IMR-90 (cell line): Measurements from ENCODE around the gene LRRK2. TPM values are rescaled to one million over a fixed set of nuclear protein-coding genes. Genes with fewer than 3 reads are reported as not detected.

Experiments
- ATAC-seq: fragments of 200-7000 bp; cut with Tn5 transposase; 2 replicates; pipeline ENCODE4 v1.9.1; 2020; ENCODE audit warnings: low read depth, mild to moderate bottlenecking, moderate library complexity
- BruUV-seq: library from RNA; stranded (reverse); fragments of 400-500 nt; replicated peaks from 2 replicates; lab custom pipeline; 2021; lab: Mats Ljungman, UMichigan
- CTCF ChIA-PET: fragments of 300-600 bp; formaldehyde crosslinking; extraction: SDS; loops from one replicate; lab custom pipeline; 2021; ENCODE audit warnings: antibody characterized with exemption; lab: Yijun Ruan, JAX
- POLR2A ChIA-PET: fragments of 300-600 bp; sonication (Branson Sonifier 250); formaldehyde crosslinking; loops from one replicate; lab custom pipeline; 2022; ENCODE audit warnings: antibody characterized with exemption; ENCODE audit not compliant: unreplicated experiment; lab: Charles Lee
- DNase-seq: peaks from one replicate; pipeline ENCODE4 v3.0.0; 2013
- H2AFZ ChIP-seq: replicated peaks from 2 replicates; pipeline ENCODE3; 2013; ENCODE audit warnings: low read length, mild to moderate bottlenecking; ENCODE audit not compliant: poor library complexity
- H2AK5ac ChIP-seq: 2 replicates; pipeline ENCODE4 v1.6.1; 2013; ENCODE audit warnings: low read depth, low read length, inconsistent platforms
- H2AK9ac ChIP-seq: replicated peaks from 2 replicates; pipeline ENCODE3; 2013; ENCODE audit warnings: mild to moderate bottlenecking, low read depth, low read length, moderate library complexity; ENCODE audit not compliant: poor library complexity
- H2BK120ac ChIP-seq: 2 replicates; pipeline ENCODE4 v1.6.1; 2013; ENCODE audit warnings: low read depth, low read length, inconsistent platforms
- H2BK15ac ChIP-seq: 3 replicates; pipeline ENCODE4 v1.6.1; 2013; ENCODE audit warnings: low read depth, low read length, inconsistent platforms
- H2BK20ac ChIP-seq: 2 replicates; pipeline ENCODE4 v1.6.1; 2013; ENCODE audit warnings: low read depth, mild to moderate bottlenecking, inconsistent platforms, low read length, moderate library complexity
- H2BK5ac ChIP-seq: 2 replicates; pipeline ENCODE4 v1.6.1; 2013; ENCODE audit warnings: mild to moderate bottlenecking, low read depth, low read length, inconsistent platforms; ENCODE audit not compliant: poor library complexity, severe bottlenecking
- H3K14ac ChIP-seq: replicated peaks from 2 replicates; pipeline ENCODE4 v1.6.1; 2013; ENCODE audit warnings: low read depth, low read length, inconsistent platforms
- H3K18ac ChIP-seq: 2 replicates; pipeline ENCODE4 v1.6.1; 2013; ENCODE audit warnings: low read depth, low read length, control low read depth
- H3K23ac ChIP-seq: 2 replicates; pipeline ENCODE4 v1.6.1; 2013; ENCODE audit warnings: low read depth, low read length, inconsistent platforms
- H3K27ac ChIP-seq: 2 replicates; pipeline ENCODE4 v1.5.1; 2013; ENCODE audit warnings: mild to moderate bottlenecking, control low read depth, low read length; ENCODE audit not compliant: insufficient read depth
- H3K27me3 ChIP-seq: 2 replicates; pipeline ENCODE4 v1.6.1; 2013; ENCODE audit warnings: low read length; ENCODE audit not compliant: control insufficient read depth, insufficient read depth
- H3K36me3 ChIP-seq: 2 replicates; pipeline ENCODE4 v1.6.1; 2013; ENCODE audit warnings: low read length, mixed read lengths; ENCODE audit not compliant: control insufficient read depth, insufficient read depth
- H3K4ac ChIP-seq: 2 replicates; pipeline ENCODE4 v1.6.1; 2013; ENCODE audit warnings: low read depth, low read length, inconsistent platforms
- H3K4me1 ChIP-seq: 2 replicates; pipeline ENCODE4 v1.6.1; 2013; ENCODE audit warnings: low read length, mixed read lengths; ENCODE audit not compliant: control insufficient read depth, insufficient read depth
- H3K4me2 ChIP-seq: 2 replicates; pipeline ENCODE4 v1.6.1; 2013; ENCODE audit warnings: low read depth, mild to moderate bottlenecking, control low read depth, low read length, moderate library complexity
- H3K4me3 ChIP-seq: 2 replicates; pipeline ENCODE4 v1.5.1; 2013; ENCODE audit warnings: low read depth, mild to moderate bottlenecking, control low read depth, low read length, moderate library complexity; ENCODE audit not compliant: insufficient read depth
- H3K56ac ChIP-seq: 2 replicates; pipeline ENCODE4 v1.6.1; 2013; ENCODE audit warnings: low read length, inconsistent platforms; ENCODE audit not compliant: insufficient read depth; ENCODE audit errors: extremely low read depth
- H3K79me1 ChIP-seq, 2 experiments: 2 replicates each; pipeline ENCODE4 v1.6.1; 2013; ENCODE audit warnings: low read length in 2 of 2, inconsistent platforms in 1 of 2, low read depth in 1 of 2
- H3K9ac ChIP-seq: 2 replicates; pipeline ENCODE4 v1.6.1; 2013; ENCODE audit warnings: low read depth, low read length, control low read depth
- H3K9me1 ChIP-seq: 2 replicates; pipeline ENCODE4 v1.6.1; 2013; ENCODE audit warnings: low read length, inconsistent platforms; ENCODE audit not compliant: insufficient read depth
- H3K9me3 ChIP-seq: 2 replicates; pipeline ENCODE4 v1.6.1; 2013; ENCODE audit warnings: low read length; ENCODE audit not compliant: control insufficient read depth, insufficient read depth
- H4K20me1 ChIP-seq: 2 replicates; pipeline ENCODE4 v1.6.1; 2013; ENCODE audit warnings: low read length, inconsistent platforms; ENCODE audit not compliant: insufficient read depth
- H4K5ac ChIP-seq: 2 replicates; pipeline ENCODE4 v1.6.1; 2013; ENCODE audit warnings: mild to moderate bottlenecking, low read depth, low read length, control low read depth
- H4K8ac ChIP-seq, 2 experiments: 2 replicates each; pipeline ENCODE4 v1.6.1; 2013; ENCODE audit warnings: low read depth in 2 of 2, low read length in 2 of 2, control low read depth in 1 of 2, inconsistent platforms in 1 of 2
- H4K91ac ChIP-seq: 2 replicates; pipeline ENCODE4 v1.6.1; 2013; ENCODE audit warnings: low read depth, low read length, inconsistent platforms; ENCODE audit not compliant: insufficient read depth
- CHD1 ChIP-seq: IDR thresholded peaks from 2 replicates; pipeline ENCODE4 v1.6.1; 2012; ENCODE audit warnings: low read depth, low read length, improper control_type of control experiment
- NFE2L2 ChIP-seq: fragments of 150-350 bp; IDR thresholded peaks from 2 replicates; pipeline ENCODE4 v1.6.1; 2016; ENCODE audit warnings: low read depth, mild to moderate bottlenecking, low read length
- RCOR1 ChIP-seq: IDR thresholded peaks from 2 replicates; pipeline ENCODE4 v1.6.1; 2012; ENCODE audit warnings: mild to moderate bottlenecking, low read length, improper control_type of control experiment; ENCODE audit not compliant: insufficient replicate concordance
- WGBS, 2 experiments: methylation state at CpG; one replicate each; pipeline versions ENCODE4 v1.1.5 to v1.1.7; 2013; ENCODE audit warnings: missing lambda C conversion rate in 2 of 2; ENCODE audit not compliant: insufficient read length in 1 of 2; ENCODE audit errors: extremely low coverage in 2 of 2; 5-methylcytosine and 5-hydroxymethylcytosine counted together
- dilution Hi-C: fragments of 300-500 bp; cut with HindIII; formaldehyde crosslinking; loops from one replicate; pipeline ENCODE4 v1.14.3; 2018; ENCODE audit warnings: low sequenced_read_pairs; ENCODE audit not compliant: unreplicated experiment
- in situ Hi-C: fragments of 300-500 bp; cut with MboI; formaldehyde crosslinking; loops from 3 replicates; pipeline ENCODE4 v1.14.3; 2019; ENCODE audit warnings: low sequenced_read_pairs, inconsistent platforms, mixed read lengths
- intact Hi-C: fragments of 100-400 bp; cut with micrococcal nuclease; formaldehyde crosslinking; loops from 2 replicates; pipeline ENCODE4 v1.10.0; 2022
- polyA plus RNA-seq, 3 experiments: library from polyadenylated mRNA; depleted of rRNA; stranded (reverse); fragments of >200 nt; gene quantifications; 2 replicates each; pipeline ENCODE4 v1.2.3, GENCODE V29; 2012; ENCODE audit warnings: low replicate concordance in 1 of 3
- total RNA-seq: library from RNA; depleted of rRNA; stranded (reverse); fragments of >200 nt; gene quantifications from 2 replicates; pipeline ENCODE4 v1.2.3, GENCODE V29; 2012

The LRRK2 gene
- total and polyA plus RNA-seq, 2 of the 4 experiments (the other 2 are of a cell fraction) = 0.17 to 0.54 TPM

DNA sequence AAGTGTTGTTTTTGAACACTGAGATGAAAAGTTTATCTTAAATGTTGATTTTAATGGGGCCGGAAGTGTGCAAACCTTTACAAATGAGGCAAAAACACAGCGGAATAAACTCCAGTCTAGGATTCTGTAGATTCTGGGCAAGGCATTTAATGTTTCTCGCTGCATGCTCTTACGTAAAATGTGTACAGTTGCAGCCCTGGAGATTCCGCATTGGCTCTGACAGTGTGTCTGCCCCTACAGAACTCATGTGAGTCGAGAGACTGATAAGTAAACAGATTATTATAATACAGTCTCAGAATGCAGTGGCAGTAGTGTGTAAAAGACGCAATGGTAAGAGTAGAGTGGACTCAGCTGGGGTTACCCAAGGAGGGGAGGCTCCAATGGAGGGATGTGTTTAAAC, 33.6 kb downstream of the LRRK2 start:
- ChIA-PET POLR2A (no interaction called here), CTCF (no interaction called here)
- H2AK5ac ChIP-seq = no peak overlapping the region
- H3K9me3 ChIP-seq = no peaks in the 10 kb centered on the region
- no peak overlapping the region for H4K5ac ChIP-seq
- no peak overlapping the region for H4K8ac ChIP-seq
- TF ChIP-seq NFE2L2 (no peak), RCOR1 (no peak), CHD1 (no peak)
- intact Hi-C loops = no loop called here
- no peak overlapping the region for H3K4ac ChIP-seq
- H2BK120ac ChIP-seq = no peak overlapping the region
- no peak overlapping the region for H3K23ac ChIP-seq
- no peak overlapping the region for H2BK5ac ChIP-seq
- no peak overlapping the region for H3K4me3 ChIP-seq
- H3K56ac ChIP-seq = no peak overlapping the region
- H3K9ac ChIP-seq = no peak overlapping the region
- no peak overlapping the region for H3K14ac ChIP-seq
- peak overlapping the region; percentile 9; the same call in 1 of the 2 replicates for H3K27ac ChIP-seq
- H3K79me1 ChIP-seq = no peaks in the 10 kb centered on the region
- H2BK20ac ChIP-seq = no peak overlapping the region
- no peak overlapping the region for H2AFZ ChIP-seq
- H4K91ac ChIP-seq = no peak overlapping the region
- peaks cover 5% of the 10 kb centered on the region; the same call in 1 of the 2 replicates for H3K4me1 ChIP-seq
- no peak overlapping the region for H3K18ac ChIP-seq
- no peaks in the 10 kb centered on the region for H3K27me3 ChIP-seq
- no peaks in the 10 kb centered on the region for H3K9me1 ChIP-seq
- H3K4me2 ChIP-seq = peak overlapping the region; percentile 36
- H3K36me3 ChIP-seq = no peaks in the 10 kb centered on the region
- no CpG with 5 or more reads among the region's 7 CpGs for WGBS, 2 experiments
- H2BK15ac ChIP-seq = no peak overlapping the region; the same call in 2 of the 3 replicates
- no peaks in the 10 kb centered on the region for H4K20me1 ChIP-seq
- in situ Hi-C loops = no loop called here
- DNase-seq = no peak
- BruUV-seq = no TSS peak
- no peak overlapping the region for H2AK9ac ChIP-seq
- no peak for ATAC-seq
- dilution Hi-C loops = no loop called here
